GM18951 (cell line): ENCODE results near the gene FAM50A.
"Not testable (repeated sequence)": the region's sequence is repeated elsewhere in the genome, so short reads cannot be mapped to it uniquely, and the experiment has no call there.

Experiments used
- POLR2A ChIP-seq: IDR thresholded peaks from 4 replicates; pipeline ENCODE4 v1.6.1; 2011; ENCODE audit warnings: mild to moderate bottlenecking; ENCODE audit not compliant: insufficient read length, insufficient read depth; ENCODE audit errors: extremely low read depth
- in situ Hi-C: fragments of 300-500 bp; cut with MboI; formaldehyde crosslinking; loops from one replicate; pipeline ENCODE4 v1.12.0; 2022; ENCODE audit warnings: low sequenced_read_pairs, mixed read lengths, inconsistent platforms; ENCODE audit not compliant: unreplicated experiment

FAM50A gene

GRCh38 chrX:154443992-154444754, at the start of gene FAM50A:
Gene FAM50A, plus strand, starts transcription at chrX:154444141. Its CDS starts 95 bp downstream, at chrX:154444236.
- in situ Hi-C loops, result no loop called here
- TF ChIP-seq POLR2A, result peak; percentile 51

GRCh38 chrX:154396363-154396762, 47.6 kb upstream of the FAM50A start:
- in situ Hi-C loops, result loop anchor here (10.0 kb wide), 1 partner anchor 62 kb away; no protein-coding TSS in a partner anchor

- no peak for TF ChIP-seq POLR2A
- in situ Hi-C loops, result loop anchor here (10.0 kb wide), 1 partner anchor 62 kb away; no protein-coding TSS in a partner anchor
These were observed 46.7 kb upstream of the FAM50A start for GRCh38 chrX:154396973-154397887.

- TF ChIP-seq POLR2A, result peak; percentile 98
- in situ Hi-C loops, result loop anchor here (10.0 kb wide), 1 partner anchor 63 kb away; no protein-coding TSS in a partner anchor
These were observed 45.9 kb upstream of the FAM50A start, which contains the start of gene RPL10 for GRCh38 chrX:154397888-154398667. Gene RPL10, plus strand, starts transcription at chrX:154398377. Its CDS starts 143 bp downstream, at chrX:154398520.

GRCh38 chrX:154398668-154399526, 45.0 kb upstream of the FAM50A start:
- in situ Hi-C loops, result loop anchor here (10.0 kb wide), 1 partner anchor 64 kb away; no protein-coding TSS in a partner anchor
- no peak for TF ChIP-seq POLR2A

- in situ Hi-C loops, result loop anchor here (10.0 kb wide), 1 partner anchor 65 kb away; no protein-coding TSS in a partner anchor
- no peak for TF ChIP-seq POLR2A
These were observed 44.2 kb upstream of the FAM50A start for GRCh38 chrX:154399527-154400368.

GRCh38 chrX:154400369-154400817, 43.5 kb upstream of the FAM50A start:
- in situ Hi-C loops, result not testable (repeated sequence)

GRCh38 chrX:154401045-154401799, 42.7 kb upstream of the FAM50A start:
- in situ Hi-C loops, result no loop called here
- peak; percentile 49 for TF ChIP-seq POLR2A

- in situ Hi-C loops, result no loop called here
- TF ChIP-seq POLR2A, result no peak
These were observed 41.9 kb upstream of the FAM50A start for GRCh38 chrX:154401918-154402621.

GRCh38 chrX:154402622-154403127, 41.3 kb upstream of the FAM50A start:
- TF ChIP-seq POLR2A, result no peak
- in situ Hi-C loops, result no loop called here
